Activated T-helper 1 cell treated with Interleukin-2 at 50 U/mL for 16 hours (primary cell): Measurements from ENCODE around the gene USP8.
"Not testable (repeated sequence)": the region's sequence is repeated elsewhere in the genome, so short reads cannot be mapped to it uniquely, and the experiment has no call there.

Source experiments
- DNase-seq: peaks from one replicate; pipeline ENCODE4 v3.0.0-alpha.2; 2020; ENCODE audit warnings: low read depth

USP8 gene

DNA sequence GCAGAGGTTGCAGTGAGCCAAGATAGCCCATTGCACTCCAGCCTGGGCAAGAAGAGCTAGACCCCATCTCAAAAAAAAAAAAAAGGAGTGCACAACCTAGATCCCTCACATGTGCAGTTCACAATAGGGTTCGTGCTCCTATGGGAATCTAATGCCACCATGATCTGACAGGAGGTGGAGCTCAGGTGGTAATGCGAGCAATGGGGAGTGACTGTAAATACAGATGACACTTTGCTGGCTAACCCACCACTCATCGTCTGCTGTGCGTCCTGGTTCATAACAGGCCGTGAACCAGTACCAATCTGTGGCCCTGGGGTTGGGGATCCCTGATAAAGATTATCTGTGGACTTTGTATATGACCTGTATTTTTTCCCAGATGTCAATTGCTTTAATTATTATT is 16.7 kb downstream of the USP8 start:
- DNase-seq: no peak

DNA sequence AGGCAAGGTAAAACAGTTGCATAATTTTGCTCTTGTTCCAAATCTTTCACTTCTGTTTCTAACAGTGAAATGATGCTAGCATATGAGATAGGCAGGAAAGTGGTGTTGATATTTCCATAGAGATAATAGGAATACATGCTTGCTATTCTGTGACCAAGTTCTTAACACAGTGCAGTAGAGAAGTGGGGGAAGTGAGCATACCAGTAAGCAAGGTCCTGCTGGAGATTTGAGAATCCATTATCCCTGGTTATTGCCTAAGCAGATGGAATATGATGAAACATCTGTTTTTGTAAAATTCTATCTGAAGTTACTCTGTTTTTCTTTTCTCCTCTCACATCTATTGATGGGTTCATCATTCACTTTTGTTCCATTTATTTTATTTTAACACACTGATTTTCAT is 28.7 kb downstream of the USP8 start:
- no peak for DNase-seq

DNA sequence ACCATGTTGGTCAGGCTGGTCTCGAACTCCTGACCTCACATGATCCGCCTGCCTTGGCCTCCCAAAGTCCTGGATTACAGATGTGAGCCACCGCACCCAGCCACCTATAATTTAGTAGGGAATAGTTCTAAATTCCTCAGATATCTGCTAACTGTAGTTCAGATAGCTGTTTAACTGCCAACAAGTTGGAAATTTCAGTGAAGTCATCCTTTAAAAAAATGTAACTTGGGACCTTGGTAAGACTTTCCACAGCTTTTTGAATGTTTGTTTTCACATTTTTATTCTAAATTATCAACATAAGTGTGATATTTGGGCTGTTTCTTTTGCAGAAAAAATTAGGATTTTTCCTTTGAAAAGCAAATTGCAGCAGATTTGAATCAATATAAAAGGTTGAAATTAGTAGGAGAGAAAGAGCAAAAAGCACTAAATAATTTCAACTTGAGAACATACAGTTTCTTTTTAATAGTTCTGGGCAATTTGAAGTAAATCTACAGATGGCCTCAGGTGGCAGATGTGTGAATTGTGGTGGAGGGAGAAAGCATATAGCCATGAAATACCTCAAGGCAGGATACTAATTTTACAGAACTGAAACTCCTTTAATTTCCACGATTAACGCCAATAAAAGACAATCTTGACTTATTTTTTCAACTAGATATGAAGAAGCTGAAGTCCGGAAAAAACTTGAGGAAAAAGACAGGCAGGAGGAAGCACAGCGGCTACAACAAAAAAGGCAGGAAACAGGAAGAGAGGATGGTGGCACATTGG is 34.3 kb downstream of the USP8 start:
- DNase-seq: no peak

DNA sequence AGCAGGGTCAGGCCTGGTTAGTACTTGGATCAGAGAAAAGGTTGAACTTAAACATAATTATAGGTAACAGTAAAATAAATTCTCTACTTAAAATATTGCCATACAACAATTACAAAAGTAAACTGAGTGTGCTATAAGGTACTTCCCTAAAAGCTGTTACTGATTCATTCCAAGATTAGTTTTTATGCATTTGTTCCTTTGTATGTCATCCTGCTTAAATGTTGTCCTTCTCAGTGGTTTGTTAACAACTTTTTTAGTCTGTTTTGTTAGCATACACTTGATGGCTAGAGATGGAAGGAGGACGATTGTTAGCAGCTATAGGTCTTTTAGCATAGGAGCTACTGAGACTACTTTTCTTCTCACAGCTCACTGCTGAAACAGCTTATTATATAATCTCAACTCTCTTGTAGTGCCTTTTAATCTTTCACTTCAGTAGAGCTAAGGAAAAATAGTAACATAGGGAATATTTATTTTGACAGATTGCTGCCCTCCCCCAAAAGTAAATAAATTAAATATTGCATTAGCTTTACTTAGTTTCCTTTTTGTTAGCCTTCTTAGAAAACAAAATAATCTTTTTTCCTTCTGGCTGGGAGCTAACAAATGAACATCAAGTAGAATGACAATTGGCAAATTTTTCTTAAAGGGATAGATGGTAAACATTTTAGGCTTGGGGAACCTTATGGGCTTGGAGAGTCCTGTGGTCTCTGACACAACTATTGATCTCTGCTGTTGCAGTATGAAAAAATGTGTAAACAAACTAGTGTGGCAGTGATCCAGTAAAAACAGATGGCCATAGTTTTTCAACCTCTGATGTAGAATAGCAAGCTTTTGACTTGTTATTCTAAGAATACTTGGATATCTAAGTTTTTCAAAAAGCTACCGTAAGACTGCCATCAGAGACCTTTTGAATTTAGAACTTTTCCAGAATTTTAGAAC is 39.5 kb downstream of the USP8 start:
- no peak for DNase-seq

DNA sequence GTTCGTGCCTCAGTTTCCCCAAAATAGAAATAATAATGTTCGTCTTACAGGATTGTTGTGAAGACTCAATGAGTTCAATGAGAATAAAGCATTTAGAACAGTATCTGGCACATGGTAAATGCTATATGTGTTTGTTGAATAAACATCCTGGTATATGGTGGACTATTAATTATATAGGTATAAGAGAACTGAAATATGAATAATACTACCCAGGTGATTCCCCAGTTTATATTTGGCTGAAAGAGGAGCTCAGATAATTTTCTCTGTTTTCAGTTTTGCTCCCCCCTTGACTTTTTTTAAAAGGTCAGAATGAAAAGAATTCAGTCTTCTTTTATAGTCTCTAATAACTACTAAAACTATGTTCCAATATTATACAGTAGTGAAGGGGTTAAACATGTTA is 46.9 kb downstream of the USP8 start:
- DNase-seq: no peak

DNA sequence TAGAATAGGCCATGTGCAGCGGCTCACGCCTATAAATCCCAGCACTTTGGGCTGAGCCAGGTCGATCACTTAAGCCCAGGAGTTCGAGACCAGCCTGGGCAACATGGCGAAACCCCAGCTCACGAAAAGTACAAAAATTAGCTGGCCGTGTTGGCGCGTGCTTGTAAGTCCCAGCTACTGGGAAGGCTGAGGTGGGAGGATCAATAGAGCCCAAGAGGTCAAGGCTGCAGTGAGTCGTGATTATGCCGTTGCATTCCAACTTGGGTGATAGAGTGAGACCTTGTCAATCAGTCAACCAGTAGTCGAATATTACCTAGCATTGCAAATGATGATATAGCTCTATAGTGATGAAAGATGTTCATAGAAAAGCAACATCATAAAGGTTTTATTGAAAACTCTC is 51.9 kb downstream of the USP8 start:
- DNase-seq: no peak

DNA sequence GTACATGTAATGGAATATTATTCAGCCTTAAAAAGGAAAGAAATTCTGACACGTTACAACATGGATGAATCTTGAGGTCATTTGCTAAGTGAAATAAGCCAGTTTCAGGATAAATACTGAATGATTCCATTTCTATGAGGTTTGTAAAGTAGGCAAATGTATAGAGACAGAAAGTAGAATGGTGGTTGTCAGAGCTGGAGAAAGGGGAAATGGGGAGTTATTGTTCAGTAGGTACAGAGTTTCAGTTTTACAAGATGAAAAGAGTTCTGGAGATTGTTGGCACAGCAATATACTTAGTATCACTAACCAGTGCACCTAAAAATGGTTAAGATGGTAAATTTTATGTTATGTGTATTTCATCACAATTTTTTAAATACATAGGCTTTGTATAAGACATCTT is 60.6 kb downstream of the USP8 start:
- no peak for DNase-seq

DNA sequence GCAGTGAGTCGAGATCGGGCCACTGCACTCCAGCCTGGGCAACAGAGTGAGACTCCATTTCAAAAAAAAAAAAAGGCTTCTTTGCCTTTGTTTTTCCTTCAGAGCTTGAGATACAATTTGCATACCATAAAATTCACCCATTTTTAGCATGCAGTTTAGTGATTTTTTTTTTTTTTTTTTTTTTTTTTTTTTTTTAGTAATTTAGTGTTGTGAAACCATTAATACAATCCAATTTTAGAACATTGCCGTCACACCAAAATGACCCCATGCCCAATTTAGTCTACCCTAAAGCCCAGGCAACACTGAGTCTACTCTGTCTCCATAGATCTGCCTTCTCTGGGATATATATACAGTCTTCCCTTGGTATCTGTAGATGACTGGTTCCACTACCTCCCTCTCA is 61.2 kb downstream of the USP8 start:
- DNase-seq: no peak

DNA sequence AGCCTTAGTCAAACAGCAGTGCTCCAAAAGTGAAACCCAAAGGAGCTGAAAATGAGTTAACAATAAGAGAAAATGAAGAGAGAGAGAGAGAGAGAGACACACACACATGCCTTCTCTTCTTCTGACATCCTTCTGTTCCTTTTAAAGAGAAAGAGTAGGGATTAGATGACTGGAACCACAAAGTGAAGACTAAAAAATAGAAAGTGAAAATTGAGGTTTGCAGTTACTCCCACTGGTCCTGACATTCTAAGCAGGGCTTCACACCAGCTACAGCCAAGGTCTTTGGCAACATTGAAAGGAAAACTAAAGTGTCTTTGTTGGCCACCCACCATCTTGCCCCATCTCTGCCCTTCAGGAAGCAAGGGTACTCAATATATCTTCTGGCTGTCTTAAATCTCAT is 63.1 kb downstream of the USP8 start:
- no peak for DNase-seq

DNA sequence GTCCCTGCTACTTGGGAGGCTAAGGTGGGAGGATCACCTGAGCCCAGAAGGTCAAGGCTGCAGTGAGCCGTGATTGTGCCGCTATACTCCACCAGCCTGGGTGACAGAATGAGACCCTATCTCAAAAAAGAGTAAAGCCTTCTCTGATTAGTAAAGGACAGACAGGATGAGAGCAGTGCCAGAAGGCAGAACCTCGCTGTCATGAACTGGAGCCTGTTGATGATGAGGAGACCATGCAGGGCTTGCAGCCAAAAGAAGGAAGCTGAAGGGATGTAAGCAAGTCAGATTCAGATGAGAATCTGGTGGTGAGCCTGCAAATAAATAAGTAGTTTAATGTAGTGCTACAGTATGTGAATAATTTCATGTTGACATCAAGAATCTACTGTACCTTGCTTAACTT is 69.4 kb downstream of the USP8 start:
- DNase-seq: no peak

DNA sequence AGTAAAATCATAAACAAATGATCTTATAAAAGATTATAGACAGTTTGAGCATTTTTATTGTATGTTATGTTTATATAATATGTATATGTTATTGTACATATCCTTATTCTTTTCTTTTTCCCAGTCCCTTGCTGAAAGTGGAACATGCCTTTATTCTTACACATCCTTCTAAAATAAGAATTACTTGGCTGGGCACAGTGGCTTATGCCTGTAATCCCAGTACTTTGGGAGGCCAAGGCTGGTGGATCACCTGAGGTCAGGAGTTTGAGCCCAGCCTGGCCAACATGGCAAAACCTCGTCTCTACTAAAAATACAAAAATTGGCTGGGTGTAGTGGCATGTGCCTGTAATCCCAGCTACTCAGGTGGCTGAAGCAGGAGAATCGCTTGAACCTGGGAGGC is 70.3 kb downstream of the USP8 start:
- not testable (repeated sequence) for DNase-seq

DNA sequence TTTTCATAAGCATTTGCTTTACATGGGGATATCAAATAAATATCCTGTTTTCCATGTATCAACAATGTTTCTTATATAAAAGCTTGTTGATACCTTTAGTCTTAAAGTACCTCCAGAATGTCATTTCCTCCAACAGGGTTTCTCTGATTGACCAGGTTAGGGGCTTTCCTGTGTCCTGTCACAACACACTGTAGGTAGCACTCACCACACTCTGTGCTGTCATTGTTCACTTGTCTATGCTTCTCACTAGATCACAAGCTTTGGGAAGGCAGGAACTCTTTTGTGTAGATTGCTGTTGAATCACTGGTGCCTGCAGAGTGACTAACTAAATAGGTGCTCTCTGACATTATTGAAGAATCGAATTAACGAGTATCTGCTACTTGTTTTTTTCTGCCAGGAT is 72.5 kb downstream of the USP8 start:
- DNase-seq: no peak

DNA sequence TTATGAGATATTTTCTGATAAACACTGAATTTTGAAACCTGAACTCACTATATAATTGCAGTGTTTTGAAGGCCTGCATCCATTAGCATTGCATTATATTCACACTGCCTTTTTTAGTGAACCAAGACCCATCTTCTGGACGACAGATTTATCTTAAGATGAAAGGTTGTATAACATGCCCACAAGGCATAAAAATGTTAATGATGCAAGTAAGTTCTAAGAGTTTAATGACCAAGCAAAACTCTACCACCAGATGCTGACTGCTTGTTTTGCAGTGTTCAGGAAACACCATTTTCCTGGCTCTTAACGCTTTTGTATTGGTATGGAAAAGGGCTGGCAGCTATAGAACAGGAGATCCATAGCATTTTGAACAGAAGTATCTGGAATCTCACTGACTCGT is 76.1 kb downstream of the USP8 start:
- no peak for DNase-seq

DNA sequence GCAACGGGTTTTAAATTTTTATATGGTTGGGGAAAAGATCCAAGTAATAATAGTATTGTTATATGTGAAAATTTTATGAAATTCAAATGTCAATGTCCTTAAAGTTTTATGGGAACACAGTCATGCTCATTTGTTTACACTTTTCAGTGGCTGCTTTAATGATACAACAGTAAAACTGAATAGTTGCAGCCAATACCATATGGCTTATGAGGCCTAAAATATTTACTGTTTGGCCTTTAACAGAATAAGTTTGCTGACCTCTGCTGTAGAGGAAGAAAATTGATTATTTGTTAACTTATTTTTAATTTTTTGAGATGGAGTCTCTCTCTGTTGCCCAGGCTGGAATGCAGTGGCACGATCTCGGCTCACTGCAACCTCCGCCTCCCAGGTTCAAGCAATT is 77.6 kb downstream of the USP8 start:
- no peak for DNase-seq

DNA sequence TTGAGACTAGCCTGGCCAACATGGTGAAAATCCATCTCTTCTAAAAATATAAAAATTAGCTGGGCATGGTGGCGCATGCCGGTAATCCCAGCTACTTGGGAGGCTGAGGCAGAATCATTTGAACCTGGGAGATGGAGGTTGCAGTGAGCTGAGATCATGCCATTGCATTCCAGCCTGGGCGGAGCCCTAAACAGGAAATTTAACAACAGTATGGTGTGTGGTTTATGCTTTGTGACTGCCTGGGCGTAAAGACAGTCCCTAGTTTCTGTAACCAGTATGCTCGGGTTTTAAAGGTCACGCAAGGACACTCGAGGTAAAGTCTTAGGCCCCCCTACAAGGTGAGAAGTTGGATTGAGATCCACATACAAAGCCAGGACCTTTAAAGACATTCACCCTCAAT is 78.9 kb downstream of the USP8 start:
- DNase-seq: no peak

DNA sequence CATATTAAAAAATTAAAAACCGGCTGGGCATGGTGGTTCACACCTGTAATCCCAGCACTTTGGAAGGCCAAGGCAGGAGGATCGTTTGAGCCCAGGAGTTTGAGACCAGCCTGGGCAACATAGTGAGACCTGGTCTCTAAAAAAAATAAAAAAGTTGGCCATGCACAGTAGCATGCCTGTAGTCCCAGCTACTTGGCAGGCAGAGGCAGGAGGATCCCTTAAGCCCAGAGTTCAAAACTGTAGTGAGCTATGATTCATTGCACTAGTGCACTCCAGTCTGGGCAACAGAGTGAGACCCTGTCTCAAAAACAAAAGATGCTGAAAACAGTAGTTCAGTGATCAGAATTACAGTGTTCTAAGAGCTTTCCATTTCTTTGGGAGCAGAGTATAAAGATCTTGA is 81.5 kb downstream of the USP8 start:
- DNase-seq: not testable (repeated sequence)

DNA sequence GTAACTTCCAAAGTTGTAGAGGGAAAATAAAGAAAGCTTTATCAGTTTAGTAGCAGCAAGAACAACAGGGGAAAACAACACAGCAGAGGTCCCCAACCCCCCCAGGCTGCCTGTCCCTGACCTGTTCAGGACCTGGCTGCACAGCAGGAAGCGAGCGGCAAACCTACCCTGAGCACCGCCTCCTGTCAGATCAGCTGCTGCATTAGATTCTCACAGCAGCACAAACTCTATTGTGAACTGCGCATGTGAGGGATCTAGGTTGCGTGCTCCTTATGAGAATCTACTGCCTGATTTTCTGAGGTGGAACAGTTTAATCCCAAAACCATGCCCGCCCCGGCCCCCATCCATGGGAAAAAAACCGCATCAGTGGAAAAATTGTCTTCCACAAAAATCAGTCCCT is 81.9 kb downstream of the USP8 start:
- no peak for DNase-seq

DNA sequence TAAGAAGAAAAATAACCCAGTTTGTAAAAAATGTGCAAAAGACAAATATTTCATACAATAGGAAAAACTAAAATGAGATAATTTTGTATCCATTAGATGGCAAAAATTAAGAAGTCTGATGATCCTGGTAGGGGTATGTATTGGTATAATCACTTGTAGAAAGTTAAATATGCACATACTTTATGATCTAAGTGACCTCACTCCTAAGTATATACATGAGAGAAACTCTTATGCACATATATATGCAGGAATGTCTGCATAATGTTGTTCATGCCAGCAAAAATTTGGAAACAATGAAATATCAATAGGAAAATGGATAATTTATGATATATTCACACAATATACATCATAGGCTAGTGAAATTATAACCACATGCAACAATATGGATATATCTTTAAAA is 88.8 kb downstream of the USP8 start:
- no peak for DNase-seq

DNA sequence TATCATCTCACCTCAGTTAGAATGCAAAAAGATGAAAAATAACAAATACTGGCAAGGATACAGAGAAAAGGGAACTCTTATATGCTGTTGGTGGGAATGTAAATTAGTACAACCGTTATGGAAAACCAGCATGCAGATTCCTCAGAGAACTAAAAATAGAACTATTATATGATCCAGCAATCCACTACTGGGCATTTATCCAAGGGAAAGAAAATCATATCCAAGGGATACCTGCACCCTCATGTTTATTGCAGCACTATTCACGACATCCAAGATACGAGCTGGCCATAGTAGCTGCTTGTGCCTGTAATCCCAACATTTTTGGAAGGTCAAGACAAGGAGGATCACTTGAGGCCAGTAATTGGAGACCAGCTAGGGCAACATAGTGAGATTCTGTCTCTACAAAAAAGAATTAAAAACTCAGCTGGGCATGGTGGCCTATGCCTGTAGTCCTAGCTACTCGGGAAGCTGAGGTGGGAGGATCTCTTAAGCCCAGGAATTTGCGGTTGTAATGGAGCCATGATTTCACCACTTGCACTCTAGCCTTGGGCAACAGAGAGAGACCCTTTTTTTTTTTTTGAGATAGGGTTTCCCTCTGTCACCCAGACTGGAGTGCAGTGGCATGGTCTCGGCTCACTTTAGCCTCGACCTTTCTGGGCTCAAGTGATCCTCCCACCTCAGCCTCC is 95.7 kb downstream of the USP8 start:
- DNase-seq: no peak

DNA sequence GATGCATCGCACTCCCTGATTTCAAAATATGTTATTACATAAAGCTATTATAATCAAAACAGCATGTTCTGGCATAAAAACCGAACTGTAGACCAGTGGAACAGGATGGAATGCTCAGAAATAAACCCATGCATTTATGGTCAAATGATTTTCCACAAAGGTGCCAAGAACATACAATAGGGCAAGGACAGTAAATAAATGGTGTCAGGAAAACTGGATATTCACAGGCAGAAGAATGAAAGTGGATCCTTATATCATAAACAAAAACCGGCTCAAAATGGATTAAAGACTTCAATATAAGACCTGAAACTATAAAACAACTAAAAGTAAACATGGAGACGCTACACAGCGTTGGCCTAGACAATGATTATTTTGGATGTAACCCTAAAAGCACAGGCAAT is 99.6 kb downstream of the USP8 start:
- no peak for DNase-seq

DNA sequence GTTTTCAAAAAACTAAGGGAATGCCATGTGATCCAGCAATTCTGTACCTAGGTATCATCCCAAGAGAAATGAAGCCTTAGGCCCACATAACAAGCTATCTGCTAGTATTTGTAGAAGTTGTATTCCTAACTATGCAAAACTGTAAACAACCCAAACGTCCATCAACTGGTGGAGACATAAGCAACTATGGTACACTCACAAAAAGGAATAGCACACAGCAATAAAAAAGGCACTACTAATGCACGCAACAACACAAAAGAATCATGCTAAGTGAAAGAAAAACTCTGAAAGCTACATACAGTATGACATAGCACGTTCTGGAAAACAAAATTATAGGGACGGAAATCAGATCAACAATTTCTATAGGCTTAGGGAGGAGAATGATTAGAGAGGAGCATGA is 107.0 kb downstream of the USP8 start:
- DNase-seq: no peak

DNA sequence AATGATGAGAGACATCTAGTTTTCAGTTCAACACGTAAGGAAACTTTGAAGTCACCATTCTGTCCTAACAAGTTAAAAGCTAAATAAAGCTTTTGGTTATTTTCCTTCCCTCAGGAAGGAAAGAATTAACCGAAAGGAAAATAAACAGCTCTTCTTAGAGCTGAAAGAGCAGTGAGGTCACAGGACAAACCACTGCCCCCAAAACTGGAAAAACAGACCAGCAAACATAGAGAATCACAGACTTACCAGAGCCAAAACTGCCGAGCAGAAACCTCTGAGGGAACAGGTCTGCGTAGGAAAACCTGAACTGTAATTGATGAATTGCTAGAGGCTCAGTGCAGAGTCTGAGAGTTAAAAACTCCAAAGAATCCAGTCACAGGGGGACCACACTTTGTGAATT is 107.6 kb downstream of the USP8 start:
- DNase-seq: no peak

DNA sequence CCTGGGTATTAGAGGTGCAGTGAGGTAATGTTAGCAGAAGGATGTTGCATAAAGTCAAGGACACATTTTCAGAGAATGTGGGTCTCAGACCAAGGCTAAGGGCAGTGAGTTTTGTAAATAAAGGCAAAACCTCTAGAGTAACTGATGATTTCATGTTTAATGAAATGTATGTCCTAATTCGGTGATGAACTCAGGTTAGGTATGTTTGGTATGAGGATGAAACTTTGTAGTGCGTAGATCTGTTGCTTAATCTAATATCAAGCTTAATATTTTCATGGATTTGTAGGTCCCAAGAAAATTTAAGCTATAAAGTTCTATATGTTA is 118.6 kb downstream of the USP8 start:
- DNase-seq: no peak
